ENCODE data around the gene ACTN3. TPM values are rescaled to one million over a fixed set of nuclear protein-coding genes. Genes with fewer than 3 reads are reported as not detected.

Gene ACTN3
- total and polyA plus RNA-seq, 2 experiments from 2014 or later = not detected

DNA sequence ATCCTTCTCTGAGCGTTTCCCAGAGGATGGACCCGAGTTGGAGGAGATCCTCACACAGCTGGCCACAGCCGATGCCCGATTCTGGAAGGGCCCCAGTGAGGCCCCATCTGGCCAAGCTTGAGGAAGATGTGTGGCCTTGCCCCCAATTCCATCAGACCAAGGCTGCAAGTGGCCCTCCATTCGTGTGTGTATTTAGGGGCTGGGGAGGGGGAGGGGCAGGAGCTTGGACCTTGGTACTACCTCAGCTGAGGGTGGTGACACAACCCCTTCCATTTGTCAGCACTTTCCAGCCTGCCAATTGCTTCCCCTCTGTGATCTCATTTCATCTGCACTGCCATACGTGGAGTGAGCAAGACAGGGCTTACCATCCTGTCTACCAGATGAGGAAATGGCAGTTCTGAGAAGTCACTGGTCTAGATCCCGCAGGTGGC lies 37.6 kb upstream of the ACTN3 start:
- Histone ChIP-seq H3F3A (ENCODE audit: insufficient read depth) (no peaks in the 10 kb centered on the region), H3K4me2 (ENCODE audit: unreplicated experiment) (no peak overlapping the region), H3K9me3 (ENCODE audit: low read depth) (no peaks in the 10 kb centered on the region), H3K9ac (no peak overlapping the region), H4K20me1 (ENCODE audit: insufficient read depth) (no peaks in the 10 kb centered on the region), H3K36me3 (ENCODE audit: low read depth) (no peaks in the 10 kb centered on the region), H3K27me3 (replicated peaks; ENCODE audit: insufficient read depth) (no peaks in the 10 kb centered on the region), H3K4me1 (ENCODE audit: insufficient read depth) (peaks cover 6% of the 10 kb centered on the region), H2AFZ (no peak overlapping the region), H3K79me2 (ENCODE audit: insufficient read depth) (peaks cover 23% of the 10 kb centered on the region), H3K27ac (no peak overlapping the region), H3K9me2 (ENCODE audit: insufficient read depth) (no peaks in the 10 kb centered on the region), H3K4me3 (no peak overlapping the region)
- TF ChIP-seq EZH2phosphoT487 (IDR thresholded peaks at IDR 0.05; ENCODE audit: insufficient read depth, low read depth) (no peak), EZH2 (IDR thresholded peaks at IDR 0.05; ENCODE audit: insufficient read depth, poor library complexity, severe bottlenecking) (no peak)
- in situ Hi-C loops (cut with MboI) = no loop called here
- 77 to 80% methylated on average over 7 of the region's 7 CpGs for WGBS, 2 experiments (ENCODE audit: low coverage in 1 of 2, low lambda C conversion rate in 2 of 2, missing lambda C conversion rate in 2 of 2)
- no peak for DNase-seq

DNA sequence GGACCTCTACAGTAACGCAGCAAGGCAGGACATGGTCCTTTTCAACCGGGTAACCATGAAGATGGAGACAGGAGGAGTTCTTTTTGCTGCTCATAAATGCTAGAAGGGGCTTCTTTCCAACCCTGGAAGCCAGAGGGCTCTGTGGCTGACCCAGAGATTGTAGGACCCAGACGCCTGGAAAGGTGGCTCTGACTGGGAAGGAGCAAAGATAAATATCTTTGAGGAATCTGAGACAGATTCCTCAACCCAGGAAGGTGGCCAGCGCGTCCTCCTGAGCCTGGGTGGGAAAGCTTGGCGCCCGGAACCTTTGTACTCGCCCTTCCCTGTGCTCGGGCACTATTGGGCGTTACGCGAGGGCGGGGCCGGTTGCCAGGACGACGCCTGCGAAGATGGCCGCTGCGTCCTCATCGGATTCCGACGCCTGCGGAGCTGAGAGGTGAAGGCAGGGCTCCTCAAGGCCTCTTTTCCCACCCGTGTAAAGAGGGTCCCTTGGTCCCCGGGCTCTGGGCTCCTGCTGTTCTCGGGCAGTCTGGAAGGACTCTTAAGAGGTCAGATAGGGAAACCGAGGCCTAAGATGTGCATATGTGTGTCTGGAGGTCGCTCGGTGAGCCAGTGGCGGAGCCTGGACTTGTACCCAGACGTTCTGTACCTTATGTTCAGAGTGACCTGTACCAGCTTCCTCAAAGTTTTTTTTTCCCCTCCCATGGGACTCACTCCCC lies 36.3 kb upstream of the ACTN3 start, which contains the start of gene BBS1:
TSS of gene BBS1 (plus strand) at position 365 of the 719 bp plus-strand sequence. CDS start at position 390, 25 bp downstream.
- H3K79me2 ChIP-seq (ENCODE audit: insufficient read depth) = peaks cover 23% of the 10 kb centered on the region
- no peaks in the 10 kb centered on the region for H3F3A ChIP-seq (ENCODE audit: insufficient read depth)
- in situ Hi-C loops (cut with MboI) = no loop called here
- peak within 1 kb of the TSS; percentile 49 for H3K27ac ChIP-seq
- WGBS, 2 experiments (ENCODE audit: low coverage in 1 of 2, low lambda C conversion rate in 2 of 2, missing lambda C conversion rate in 2 of 2) = 3 to 5% methylated on average over 31 of the region's 31 CpGs
- DNase-seq = peak; percentile 90
- peak within 1 kb of the TSS; percentile 100 for H2AFZ ChIP-seq
- H3K9ac ChIP-seq = peak within 1 kb of the TSS; percentile 87
- H3K36me3 ChIP-seq (ENCODE audit: low read depth) = no peaks in the 10 kb centered on the region
- H4K20me1 ChIP-seq (ENCODE audit: insufficient read depth) = no peaks in the 10 kb centered on the region
- peak within 1 kb of the TSS; percentile 96 for H3K4me2 ChIP-seq (ENCODE audit: unreplicated experiment)
- H3K9me3 ChIP-seq (ENCODE audit: low read depth) = no peaks in the 10 kb centered on the region
- H3K4me3 ChIP-seq = peak within 1 kb of the TSS; percentile 98
- no peaks in the 10 kb centered on the region for H3K9me2 ChIP-seq (ENCODE audit: insufficient read depth)
- peaks cover 6% of the 10 kb centered on the region for H3K4me1 ChIP-seq (ENCODE audit: insufficient read depth)
- no peaks in the 10 kb centered on the region for H3K27me3 ChIP-seq (replicated peaks; ENCODE audit: insufficient read depth)
- TF ChIP-seq EZH2 (IDR thresholded peaks at IDR 0.05; ENCODE audit: insufficient read depth, poor library complexity, severe bottlenecking) (no peak), EZH2phosphoT487 (IDR thresholded peaks at IDR 0.05; ENCODE audit: insufficient read depth, low read depth) (no peak)

DNA sequence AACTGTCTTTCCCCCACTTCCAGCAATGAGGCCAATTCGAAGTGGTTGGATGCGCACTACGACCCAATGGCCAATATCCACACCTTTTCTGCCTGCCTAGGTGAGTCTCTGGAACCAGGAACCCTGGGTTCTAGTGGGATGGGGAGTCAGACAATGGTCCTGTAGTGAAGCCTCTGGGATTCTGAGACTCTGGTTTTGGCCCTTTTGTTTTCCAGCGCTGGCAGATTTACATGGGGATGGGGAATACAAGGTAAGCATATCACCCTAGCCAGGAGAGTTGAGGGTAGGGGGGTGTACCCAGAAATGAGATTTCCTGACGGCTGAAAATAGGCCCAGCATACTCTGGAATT lies 35.7 kb upstream of the ACTN3 start:
- H3K9me3 ChIP-seq (ENCODE audit: low read depth) = no peaks in the 10 kb centered on the region
- H3K79me2 ChIP-seq (ENCODE audit: insufficient read depth) = peaks cover 23% of the 10 kb centered on the region
- no peaks in the 10 kb centered on the region for H3K9me2 ChIP-seq (ENCODE audit: insufficient read depth)
- DNase-seq = no peak
- peaks cover 6% of the 10 kb centered on the region for H3K4me1 ChIP-seq (ENCODE audit: insufficient read depth)
- H3K4me3 ChIP-seq = peak overlapping the region; percentile 98
- peak overlapping the region; percentile 87 for H3K9ac ChIP-seq
- WGBS, 2 experiments (ENCODE audit: low coverage in 1 of 2, low lambda C conversion rate in 2 of 2, missing lambda C conversion rate in 2 of 2) = 1 to 2% methylated on average over 5 of the region's 5 CpGs
- no peak overlapping the region for H3K27ac ChIP-seq
- peak overlapping the region; percentile 100 for H2AFZ ChIP-seq
- H4K20me1 ChIP-seq (ENCODE audit: insufficient read depth) = no peaks in the 10 kb centered on the region
- no peaks in the 10 kb centered on the region for H3K27me3 ChIP-seq (replicated peaks; ENCODE audit: insufficient read depth)
- H3K36me3 ChIP-seq (ENCODE audit: low read depth) = no peaks in the 10 kb centered on the region
- peak overlapping the region; percentile 96 for H3K4me2 ChIP-seq (ENCODE audit: unreplicated experiment)
- in situ Hi-C loops (cut with MboI) = no loop called here
- TF ChIP-seq EZH2phosphoT487 (IDR thresholded peaks at IDR 0.05; ENCODE audit: insufficient read depth, low read depth) (no peak), EZH2 (IDR thresholded peaks at IDR 0.05; ENCODE audit: insufficient read depth, poor library complexity, severe bottlenecking) (no peak)
- H3F3A ChIP-seq (ENCODE audit: insufficient read depth) = no peaks in the 10 kb centered on the region

DNA sequence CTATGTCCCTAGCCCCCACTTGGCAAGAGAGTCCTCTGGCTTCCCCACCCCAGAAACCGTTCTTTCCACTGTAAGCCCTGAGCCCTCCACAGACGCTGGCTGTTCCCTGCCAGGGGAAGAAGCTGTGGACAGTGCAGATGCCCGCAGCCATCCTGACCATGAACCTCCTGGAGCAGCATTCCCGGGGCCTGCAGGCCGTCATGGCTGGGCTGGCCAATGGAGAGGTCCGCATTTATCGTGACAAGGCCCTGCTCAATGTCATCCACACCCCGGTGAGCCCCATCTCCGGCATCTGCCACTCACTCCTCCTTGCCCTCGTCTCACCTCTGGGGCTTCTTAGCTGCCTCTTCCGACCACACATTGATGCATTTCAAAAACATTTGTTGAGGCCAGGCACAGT lies 23.1 kb upstream of the ACTN3 start:
- Histone ChIP-seq H3K9me3 (ENCODE audit: low read depth) (no peaks in the 10 kb centered on the region), H3K79me2 (ENCODE audit: insufficient read depth) (no peaks in the 10 kb centered on the region), H2AFZ (no peak overlapping the region), H3K4me3 (no peak overlapping the region), H3K9ac (no peak overlapping the region), H3K36me3 (ENCODE audit: low read depth) (peaks cover 8% of the 10 kb centered on the region; the same call in 1 of the 2 replicates), H4K20me1 (ENCODE audit: insufficient read depth) (no peaks in the 10 kb centered on the region), H3F3A (ENCODE audit: insufficient read depth) (no peaks in the 10 kb centered on the region), H3K9me2 (ENCODE audit: insufficient read depth) (no peaks in the 10 kb centered on the region), H3K4me2 (ENCODE audit: unreplicated experiment) (no peak overlapping the region), H3K27me3 (replicated peaks; ENCODE audit: insufficient read depth) (no peaks in the 10 kb centered on the region), H3K4me1 (ENCODE audit: insufficient read depth) (no peaks in the 10 kb centered on the region), H3K27ac (no peak overlapping the region)
- in situ Hi-C loops (cut with MboI) = no loop called here
- no peak for TF ChIP-seq EZH2 (IDR thresholded peaks at IDR 0.05; ENCODE audit: insufficient read depth, poor library complexity, severe bottlenecking)
- no peak for TF ChIP-seq EZH2phosphoT487 (IDR thresholded peaks at IDR 0.05; ENCODE audit: insufficient read depth, low read depth)
- DNase-seq = no peak
- WGBS, 2 experiments (ENCODE audit: low coverage in 1 of 2, low lambda C conversion rate in 2 of 2, missing lambda C conversion rate in 2 of 2) = 82 to 85% methylated on average over 11 of the region's 11 CpGs

All from GM23248 (cell line).